ENCODE measurements around the gene PCDHGC5. TPM values are rescaled to one million over a fixed set of nuclear protein-coding genes. Genes with fewer than 3 reads are reported as not detected.
A peak's percentile ranks its signal among the peaks of the same experiment; 100 is the strongest.

Gene PCDHGC5
- total and polyA plus RNA-seq, 2 donors (not counting 3 experiments of a cell fraction or from before 2014, with no cell fraction given) = 0.21 to 1.2 TPM

- dilution Hi-C loops (cut with MboI; ENCODE audit: extremely low pct_ligation_motif_present, low sequenced_read_pairs) (no loop called here), intact Hi-C loops (cut with micrococcal nuclease) (loop anchor here (1.0 to 2.0 kb wide), 4 partner anchors 8 to 83 kb away; partner anchors contain the start of gene PCDHGA12)
- Histone ChIP-seq H3K79me2 (ENCODE audit: control insufficient read depth, insufficient read depth, low read length) (no peaks in the 10 kb centered on the region), H3K27me3 (ENCODE audit: control insufficient read depth in 2 of 2, insufficient read depth in 2 of 2, low read length in 2 of 2) (no peaks in the 10 kb centered on the region), H3K4me3 (replicated peaks in 1 of 3; ENCODE audit: insufficient read depth in 1 of 3, low read depth in 1 of 3, low read length in 3 of 3) (peak overlapping the region; percentile 44 to 51 (median 49)), H2AFZ (ENCODE audit: low read depth, low read length) (peak overlapping the region; percentile 4), H4K20me1 (replicated peaks; ENCODE audit: control insufficient read depth, extremely low read depth, insufficient read depth, low read length) (no peaks in the 10 kb centered on the region), H3K9me3 (replicated peaks; ENCODE audit: control insufficient read depth, insufficient read depth, low read length) (no peaks in the 10 kb centered on the region), H3K4me1 (ENCODE audit: control insufficient read depth, extremely low read depth, insufficient read depth, low read length) (peaks cover 31% of the 10 kb centered on the region), H3K4me2 (ENCODE audit: insufficient read depth, low read length) (peak overlapping the region; percentile 71), H3K36me3 (ENCODE audit: control insufficient read depth in 2 of 2, extremely low read depth in 1 of 2, insufficient read depth in 2 of 2, low read length in 2 of 2) (peaks cover 2 to 8% of the 10 kb centered on the region in 2 experiments), H3K27ac (ENCODE audit: insufficient read depth, low read depth, low read length) (peak overlapping the region; percentile 10), H3K9me1 (replicated peaks; ENCODE audit: control insufficient read depth, extremely low read depth, insufficient read depth, low read length) (no peaks in the 10 kb centered on the region), H3K9ac (replicated peaks; ENCODE audit: extremely low read depth, insufficient read depth, low read length) (peak overlapping the region; percentile 30)
- BruUV-seq (replicated peaks) = no TSS peak
- no peak for TF ChIP-seq POLR2AphosphoS5 (IDR thresholded peaks at IDR 0.05; ENCODE audit: insufficient read depth, low read depth, low read length)
- no peak for TF ChIP-seq POLR2A (IDR thresholded peaks at IDR 0.05; ENCODE audit: low read depth, low read length)
- CTCF ChIA-PET = interaction anchor here (0.8 to 9.8 kb wide), 22 partner anchors 8 to 290 kb away, joined by 3 to 158 read pairs (median 10); partner anchors contain the start of genes FCHSD1, PCDHB14, PCDHGA10 and PCDHGA11
- FAIRE-seq (no peak), DNase-seq (ENCODE audit: low read depth, low spot score) (peak; percentile 62)
- POLR2A ChIA-PET = interaction anchor here (0.6 to 1.3 kb wide), 4 partner anchors 8 to 111 kb away, joined by 3 read pairs; partner anchors contain the start of gene PCDHGC3
These were observed 24.2 kb downstream of the PCDHGC5 start for GRCh38 chr5:141512911-141513626.

- POLR2A ChIA-PET = interaction anchor here (0.6 to 1.3 kb wide), 4 partner anchors 8 to 110 kb away, joined by 3 read pairs; partner anchors contain the start of gene PCDHGC3
- H2AFZ ChIP-seq (ENCODE audit: low read depth, low read length) = no peak overlapping the region
- dilution Hi-C loops (cut with MboI; ENCODE audit: extremely low pct_ligation_motif_present, low sequenced_read_pairs) (no loop called here), intact Hi-C loops (cut with micrococcal nuclease) (loop anchor here (1.0 to 2.0 kb wide), 3 partner anchors 8 to 83 kb away; partner anchors contain the start of gene PCDHGA12)
- H3K9me3 ChIP-seq (replicated peaks; ENCODE audit: control insufficient read depth, insufficient read depth, low read length) = no peaks in the 10 kb centered on the region
- H3K36me3 ChIP-seq (ENCODE audit: control insufficient read depth in 2 of 2, extremely low read depth in 1 of 2, insufficient read depth in 2 of 2, low read length in 2 of 2) = peaks cover 2 to 9% of the 10 kb centered on the region in 2 experiments
- peak overlapping the region; percentile 71 for H3K4me2 ChIP-seq (ENCODE audit: insufficient read depth, low read length)
- H3K79me2 ChIP-seq (ENCODE audit: control insufficient read depth, insufficient read depth, low read length) = no peaks in the 10 kb centered on the region
- H3K9ac ChIP-seq (replicated peaks; ENCODE audit: extremely low read depth, insufficient read depth, low read length) = peak overlapping the region; percentile 30
- no TSS peak for BruUV-seq (replicated peaks)
- no peaks in the 10 kb centered on the region for H3K27me3 ChIP-seq (ENCODE audit: control insufficient read depth in 2 of 2, insufficient read depth in 2 of 2, low read length in 2 of 2)
- TF ChIP-seq GATA2 (IDR thresholded peaks at IDR 0.05; ENCODE audit: insufficient read depth, insufficient read length, low read depth, low read length) (peak; percentile 16), POLR2A (IDR thresholded peaks at IDR 0.05; ENCODE audit: low read depth, low read length) (peak; percentile 4), CTCF (IDR thresholded peaks at IDR 0.05; ENCODE audit: extremely low read depth in 1 of 2, insufficient read depth in 1 of 2, low read depth in 1 of 2, low read length in 2 of 2) (no peak)
- peak overlapping the region; percentile 44 to 51 (median 49) for H3K4me3 ChIP-seq (replicated peaks in 1 of 3; ENCODE audit: insufficient read depth in 1 of 3, low read depth in 1 of 3, low read length in 3 of 3)
- peak overlapping the region; percentile 10 for H3K27ac ChIP-seq (ENCODE audit: insufficient read depth, low read depth, low read length)
- FAIRE-seq (peak; percentile 85), DNase-seq (ENCODE audit: low read depth, low spot score) (peak; percentile 80)
- CTCF ChIA-PET = interaction anchor here (0.8 to 9.8 kb wide), 22 partner anchors 8 to 291 kb away, joined by 3 to 158 read pairs (median 10); partner anchors contain the start of genes FCHSD1, PCDHB14, PCDHGA10 and PCDHGA11
- no peaks in the 10 kb centered on the region for H3K9me1 ChIP-seq (replicated peaks; ENCODE audit: control insufficient read depth, extremely low read depth, insufficient read depth, low read length)
- no peaks in the 10 kb centered on the region for H4K20me1 ChIP-seq (replicated peaks; ENCODE audit: control insufficient read depth, extremely low read depth, insufficient read depth, low read length)
- peaks cover 26% of the 10 kb centered on the region for H3K4me1 ChIP-seq (ENCODE audit: control insufficient read depth, extremely low read depth, insufficient read depth, low read length)
These were observed 24.9 kb downstream of the PCDHGC5 start for GRCh38 chr5:141513627-141514329.
